Measurements from ENCODE around the gene PIGB.

The PIGB gene

DNA sequence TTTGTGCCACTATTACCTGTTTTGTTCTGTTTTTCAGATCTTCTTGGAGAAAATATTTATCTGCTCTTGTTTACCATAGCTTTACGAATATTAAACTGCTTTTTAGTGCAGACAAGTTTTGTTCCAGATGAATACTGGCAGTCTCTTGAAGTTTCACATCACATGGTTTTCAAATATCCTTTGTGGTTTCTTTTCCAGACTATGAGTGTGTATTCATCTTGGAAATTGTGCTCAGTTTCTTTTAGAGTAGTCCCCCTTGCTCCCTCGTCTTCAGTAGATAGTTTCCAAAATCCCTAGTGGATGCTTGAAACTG, 1.2 kb downstream of the PIGB start:
- no peaks in the 10 kb centered on the region for H3K36me3 ChIP-seq (ENCODE audit: insufficient read depth, low read length)
- peaks cover 12% of the 10 kb centered on the region for H3K4me1 ChIP-seq (ENCODE audit: insufficient read depth, low read length)
- H3K4me3 ChIP-seq (ENCODE audit: low read depth in 1 of 2, low read length in 2 of 2): no peak overlapping the region
- H3K27ac ChIP-seq (ENCODE audit: low read depth, low read length): peak overlapping the region; percentile 13
- H3K9me3 ChIP-seq (ENCODE audit: low read length): no peaks in the 10 kb centered on the region
- H3K9ac ChIP-seq (ENCODE audit: low read length): no peak overlapping the region
- H3K27me3 ChIP-seq (ENCODE audit: control insufficient read depth in 1 of 2, insufficient read depth in 2 of 2, low read length in 2 of 2): no peaks in the 10 kb centered on the region

DNA sequence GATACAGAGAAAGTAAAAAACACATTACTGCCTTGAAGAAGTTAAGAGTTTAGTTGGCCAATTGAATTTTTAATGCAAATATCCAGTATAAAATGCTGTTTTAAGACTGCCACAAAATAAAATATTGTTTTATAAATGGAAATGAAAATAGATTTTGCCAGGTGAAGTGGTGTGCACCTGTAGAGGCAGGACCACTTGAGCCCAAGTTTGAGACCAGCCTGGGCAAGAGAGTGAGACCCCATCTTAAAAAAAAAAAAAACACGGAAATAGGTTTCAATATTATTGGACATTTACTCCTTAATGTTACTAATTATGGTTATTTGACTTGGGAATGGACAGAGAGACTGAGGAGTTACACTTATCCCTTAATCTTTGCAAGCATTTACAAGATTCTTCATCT, 1.9 kb downstream of the PIGB start:
- Histone ChIP-seq H3K4me3 (ENCODE audit: low read depth in 1 of 2, low read length in 2 of 2) (no peak overlapping the region), H3K9ac (ENCODE audit: low read length) (no peak overlapping the region), H3K4me1 (ENCODE audit: insufficient read depth, low read length) (peaks cover 12% of the 10 kb centered on the region), H3K36me3 (ENCODE audit: insufficient read depth, low read length) (no peaks in the 10 kb centered on the region), H3K9me3 (ENCODE audit: low read length) (no peaks in the 10 kb centered on the region), H3K27me3 (ENCODE audit: control insufficient read depth in 1 of 2, insufficient read depth in 2 of 2, low read length in 2 of 2) (no peaks in the 10 kb centered on the region), H3K27ac (ENCODE audit: low read depth, low read length) (no peak overlapping the region)

DNA sequence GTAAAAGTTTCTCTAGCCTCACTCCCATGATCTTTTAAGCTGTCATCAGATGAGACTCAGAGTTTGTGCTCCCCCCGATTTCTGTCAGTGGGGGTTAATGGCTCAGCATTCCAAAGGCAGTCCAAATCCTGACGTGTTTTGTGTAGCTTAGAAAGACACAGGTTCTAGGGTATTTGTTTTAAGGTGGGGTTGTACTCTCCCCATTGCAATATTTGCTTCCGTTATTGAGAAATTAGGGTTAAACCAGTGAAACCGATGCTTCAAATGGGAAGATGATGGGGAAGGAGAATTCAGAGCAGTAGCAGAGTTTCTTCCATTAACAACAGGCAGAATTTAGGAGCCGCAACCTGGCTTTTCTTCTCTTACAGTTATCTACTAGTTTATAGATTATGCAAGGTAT, 3.4 kb downstream of the PIGB start:
- Histone ChIP-seq H3K9me3 (ENCODE audit: low read length) (no peaks in the 10 kb centered on the region), H3K9ac (ENCODE audit: low read length) (no peak overlapping the region), H3K27me3 (ENCODE audit: control insufficient read depth in 1 of 2, insufficient read depth in 2 of 2, low read length in 2 of 2) (no peaks in the 10 kb centered on the region), H3K27ac (ENCODE audit: low read depth, low read length) (no peak overlapping the region), H3K36me3 (ENCODE audit: insufficient read depth, low read length) (no peaks in the 10 kb centered on the region), H3K4me1 (ENCODE audit: insufficient read depth, low read length) (peaks cover 8% of the 10 kb centered on the region), H3K4me3 (ENCODE audit: low read depth in 1 of 2, low read length in 2 of 2) (no peak overlapping the region)

GRCh38 chr15:55327387-55327786, 8.4 kb downstream of the PIGB start:
- H3K4me1 ChIP-seq (ENCODE audit: insufficient read depth, low read length): no peaks in the 10 kb centered on the region
- H3K9me3 ChIP-seq (ENCODE audit: low read length): no peaks in the 10 kb centered on the region
- no peak overlapping the region for H3K9ac ChIP-seq (ENCODE audit: low read length)
- no peaks in the 10 kb centered on the region for H3K27me3 ChIP-seq (ENCODE audit: control insufficient read depth in 1 of 2, insufficient read depth in 2 of 2, low read length in 2 of 2)
- H3K27ac ChIP-seq (ENCODE audit: low read depth, low read length): no peak overlapping the region
- no peak overlapping the region for H3K4me3 ChIP-seq (ENCODE audit: low read depth in 1 of 2, low read length in 2 of 2)
- H3K36me3 ChIP-seq (ENCODE audit: insufficient read depth, low read length): peaks cover 21% of the 10 kb centered on the region

GRCh38 chr15:55334371-55334770, 15.3 kb downstream of the PIGB start:
- Histone ChIP-seq H3K27ac (ENCODE audit: low read depth, low read length) (no peak overlapping the region), H3K36me3 (ENCODE audit: insufficient read depth, low read length) (peaks cover 55% of the 10 kb centered on the region)

GRCh38 chr15:55334997-55335396, 16.0 kb downstream of the PIGB start:
- Histone ChIP-seq H3K36me3 (ENCODE audit: insufficient read depth, low read length) (peaks cover 53% of the 10 kb centered on the region), H3K4me1 (ENCODE audit: insufficient read depth, low read length) (no peaks in the 10 kb centered on the region), H3K9ac (ENCODE audit: low read length) (no peak overlapping the region), H3K9me3 (ENCODE audit: low read length) (no peaks in the 10 kb centered on the region), H3K4me3 (ENCODE audit: low read depth in 1 of 2, low read length in 2 of 2) (no peak overlapping the region), H3K27ac (ENCODE audit: low read depth, low read length) (no peak overlapping the region), H3K27me3 (ENCODE audit: control insufficient read depth in 1 of 2, insufficient read depth in 2 of 2, low read length in 2 of 2) (no peaks in the 10 kb centered on the region)

More at GRCh38 chr15:55334371-55334770, 15.3 kb downstream of the PIGB start:
- H3K4me3 ChIP-seq (ENCODE audit: low read depth in 1 of 2, low read length in 2 of 2): no peak overlapping the region
- H3K4me1 ChIP-seq (ENCODE audit: insufficient read depth, low read length): no peaks in the 10 kb centered on the region
- H3K27me3 ChIP-seq (ENCODE audit: control insufficient read depth in 1 of 2, insufficient read depth in 2 of 2, low read length in 2 of 2): no peaks in the 10 kb centered on the region
- no peak overlapping the region for H3K9ac ChIP-seq (ENCODE audit: low read length)
- H3K9me3 ChIP-seq (ENCODE audit: low read length): no peaks in the 10 kb centered on the region

GRCh38 chr15:55337160-55337559, 18.1 kb downstream of the PIGB start:
- Histone ChIP-seq H3K36me3 (ENCODE audit: insufficient read depth, low read length) (peaks cover 40% of the 10 kb centered on the region), H3K27ac (ENCODE audit: low read depth, low read length) (no peak overlapping the region), H3K9ac (ENCODE audit: low read length) (no peak overlapping the region), H3K27me3 (ENCODE audit: control insufficient read depth in 1 of 2, insufficient read depth in 2 of 2, low read length in 2 of 2) (no peaks in the 10 kb centered on the region), H3K4me3 (ENCODE audit: low read depth in 1 of 2, low read length in 2 of 2) (no peak overlapping the region), H3K9me3 (ENCODE audit: low read length) (no peaks in the 10 kb centered on the region), H3K4me1 (ENCODE audit: insufficient read depth, low read length) (no peaks in the 10 kb centered on the region)

DNA sequence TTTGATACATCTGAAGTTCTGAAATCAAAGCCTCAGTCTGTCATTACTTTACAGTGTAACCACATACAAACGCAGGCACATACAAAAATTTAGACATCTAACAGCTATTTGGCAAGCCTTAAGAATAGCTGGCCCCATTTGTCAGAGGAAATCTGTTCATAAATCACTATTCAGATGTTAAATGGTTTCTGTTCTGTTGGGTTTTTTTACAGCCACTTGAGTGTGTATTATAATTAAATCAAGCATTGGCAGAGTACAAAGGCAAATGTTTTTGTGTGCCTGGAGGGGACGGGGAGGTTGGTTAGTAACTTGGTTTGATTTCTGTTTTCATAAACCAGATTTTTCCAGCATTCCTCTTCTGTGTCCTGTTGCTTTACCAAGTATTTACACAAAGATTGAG, 24.1 kb downstream of the PIGB start:
- no peak overlapping the region for H3K27ac ChIP-seq (ENCODE audit: low read depth, low read length)
- no peaks in the 10 kb centered on the region for H3K9me3 ChIP-seq (ENCODE audit: low read length)

DNA sequence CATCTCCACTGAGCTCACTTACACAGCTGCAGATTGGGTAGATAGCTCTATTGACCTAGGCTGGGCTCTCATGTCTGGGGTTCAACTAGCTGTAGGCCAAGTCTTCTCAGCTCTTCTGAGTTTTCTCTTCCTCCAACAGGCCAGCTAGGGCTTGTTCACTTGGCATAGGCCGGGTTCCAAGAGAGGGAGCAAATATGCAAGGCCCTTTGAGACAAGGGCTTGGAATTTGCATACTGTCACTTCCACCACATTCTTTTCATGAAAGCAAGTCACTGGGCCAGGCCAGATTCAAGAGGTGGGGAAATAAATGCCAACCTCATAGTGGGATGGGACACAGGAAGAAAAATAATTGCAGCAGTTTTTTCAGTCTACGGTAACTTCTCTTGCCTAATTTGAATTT, 25.2 kb downstream of the PIGB start:
- Histone ChIP-seq H3K36me3 (ENCODE audit: insufficient read depth, low read length) (no peaks in the 10 kb centered on the region), H3K4me3 (ENCODE audit: low read depth in 1 of 2, low read length in 2 of 2) (no peak overlapping the region), H3K27me3 (ENCODE audit: control insufficient read depth in 1 of 2, insufficient read depth in 2 of 2, low read length in 2 of 2) (no peaks in the 10 kb centered on the region), H3K27ac (ENCODE audit: low read depth, low read length) (no peak overlapping the region), H3K9ac (ENCODE audit: low read length) (no peak overlapping the region), H3K9me3 (ENCODE audit: low read length) (no peaks in the 10 kb centered on the region), H3K4me1 (ENCODE audit: insufficient read depth, low read length) (no peaks in the 10 kb centered on the region)

More for the DNA sequence above, 24.1 kb downstream of the PIGB start:
- Histone ChIP-seq H3K27me3 (ENCODE audit: control insufficient read depth in 1 of 2, insufficient read depth in 2 of 2, low read length in 2 of 2) (no peaks in the 10 kb centered on the region), H3K4me1 (ENCODE audit: insufficient read depth, low read length) (no peaks in the 10 kb centered on the region), H3K36me3 (ENCODE audit: insufficient read depth, low read length) (no peaks in the 10 kb centered on the region), H3K4me3 (ENCODE audit: low read depth in 1 of 2, low read length in 2 of 2) (no peak overlapping the region), H3K9ac (ENCODE audit: low read length) (no peak overlapping the region)

DNA sequence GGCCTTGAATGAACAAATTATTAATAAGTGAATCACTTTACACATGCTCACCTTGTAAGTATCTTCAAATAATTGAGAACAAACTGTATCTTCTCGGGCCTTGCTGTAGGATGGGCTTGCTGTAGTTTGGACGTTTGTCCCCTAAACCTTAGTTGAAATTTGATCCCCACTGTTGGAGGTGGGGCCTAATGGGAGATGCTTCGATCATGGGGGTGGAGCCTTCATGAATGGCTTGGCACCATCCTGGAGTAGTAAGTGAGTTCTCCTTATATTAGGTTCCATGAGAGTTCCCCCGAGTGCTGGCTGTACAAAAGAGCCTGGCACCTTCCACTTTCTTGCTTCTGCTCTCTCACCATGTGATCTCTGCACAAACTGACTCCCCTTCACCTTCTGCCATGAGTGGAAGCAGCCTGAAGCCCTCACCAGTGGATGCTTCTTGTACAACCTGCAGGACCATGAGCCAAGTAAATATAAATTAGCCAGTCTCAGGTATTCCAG, 29.3 kb downstream of the PIGB start:
- H3K36me3 ChIP-seq (ENCODE audit: insufficient read depth, low read length): no peaks in the 10 kb centered on the region
- no peaks in the 10 kb centered on the region for H3K4me1 ChIP-seq (ENCODE audit: insufficient read depth, low read length)
- H3K9me3 ChIP-seq (ENCODE audit: low read length): no peaks in the 10 kb centered on the region
- no peaks in the 10 kb centered on the region for H3K27me3 ChIP-seq (ENCODE audit: control insufficient read depth in 1 of 2, insufficient read depth in 2 of 2, low read length in 2 of 2)
- no peak overlapping the region for H3K9ac ChIP-seq (ENCODE audit: low read length)
- no peak overlapping the region for H3K4me3 ChIP-seq (ENCODE audit: low read depth in 1 of 2, low read length in 2 of 2)
- H3K27ac ChIP-seq (ENCODE audit: low read depth, low read length): no peak overlapping the region

DNA sequence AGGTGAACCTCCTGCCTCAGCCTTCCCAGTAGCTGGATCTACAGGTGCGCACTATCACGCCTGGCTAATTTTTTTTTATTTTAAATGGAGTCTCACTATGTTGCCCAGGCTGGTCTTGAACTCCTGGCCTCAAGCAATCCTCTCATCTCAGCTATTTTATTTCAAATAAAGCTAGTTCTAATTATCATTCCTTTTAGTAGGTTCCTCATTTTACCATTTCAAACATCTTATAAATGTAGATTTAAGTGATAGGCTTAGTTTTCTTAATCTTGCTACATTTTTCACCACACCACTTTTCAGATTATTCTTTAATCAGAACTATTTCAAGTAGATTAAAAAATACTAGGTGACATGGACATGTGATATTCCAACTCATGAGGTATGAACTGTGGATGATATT, 30.3 kb downstream of the PIGB start:
- peaks cover under 1% of the 10 kb centered on the region for H3K36me3 ChIP-seq (ENCODE audit: insufficient read depth, low read length)

GRCh38 chr15:55353025-55353424, 34.0 kb downstream of the PIGB start:
- H3K9me3 ChIP-seq (ENCODE audit: low read length): no peaks in the 10 kb centered on the region
- H3K4me3 ChIP-seq (ENCODE audit: low read depth in 1 of 2, low read length in 2 of 2): no peak overlapping the region
- no peak overlapping the region for H3K27ac ChIP-seq (ENCODE audit: low read depth, low read length)
- no peak overlapping the region for H3K9ac ChIP-seq (ENCODE audit: low read length)
- no peaks in the 10 kb centered on the region for H3K4me1 ChIP-seq (ENCODE audit: insufficient read depth, low read length)
- no peaks in the 10 kb centered on the region for H3K27me3 ChIP-seq (ENCODE audit: control insufficient read depth in 1 of 2, insufficient read depth in 2 of 2, low read length in 2 of 2)
- H3K36me3 ChIP-seq (ENCODE audit: insufficient read depth, low read length): peaks cover 11% of the 10 kb centered on the region

More for the DNA sequence above, 30.3 kb downstream of the PIGB start:
- Histone ChIP-seq H3K9me3 (ENCODE audit: low read length) (no peaks in the 10 kb centered on the region), H3K4me3 (ENCODE audit: low read depth in 1 of 2, low read length in 2 of 2) (no peak overlapping the region), H3K9ac (ENCODE audit: low read length) (no peak overlapping the region), H3K4me1 (ENCODE audit: insufficient read depth, low read length) (no peaks in the 10 kb centered on the region), H3K27ac (ENCODE audit: low read depth, low read length) (no peak overlapping the region), H3K27me3 (ENCODE audit: control insufficient read depth in 1 of 2, insufficient read depth in 2 of 2, low read length in 2 of 2) (no peaks in the 10 kb centered on the region)
